Upper lobe of left lung (tissue), 6 donors: ENCODE results near the gene P4HA1. TPM values are rescaled to one million over a fixed set of nuclear protein-coding genes. Genes with fewer than 3 reads are reported as not detected.
"Not testable (repeated sequence)": the region's sequence is repeated elsewhere in the genome, so short reads cannot be mapped to it uniquely, and the experiment has no call there.

Source experiments
- ATAC-seq, 2 donors: fragments of 200-7000 bp; cut with Tn5 transposase; one replicate each; pipeline ENCODE4 v1.9.1; 2022; ENCODE audit warnings: mild to moderate bottlenecking in 2 of 2, moderate library complexity in 2 of 2; ENCODE audit not compliant: low FRiP score in 2 of 2
- DNase-seq, 2 donors: peaks; one replicate each; pipeline ENCODE4 v3.0.0-alpha.2; 2019 to 2020
- H3K27ac ChIP-seq, 4 donors: fragments of 200-600 bp; sonication (generic); one replicate each; pipeline ENCODE4 v1.5.1; 2016 to 2019
- H3K27me3 ChIP-seq, 4 donors: fragments of 200-600 bp; sonication (generic); one replicate each; pipeline ENCODE4 v1.5.1; 2017 to 2019
- H3K36me3 ChIP-seq, 4 donors: fragments of 200-600 bp; sonication (generic); one replicate each; pipeline ENCODE4 v1.5.1; 2016 to 2019
- H3K4me1 ChIP-seq, 4 donors: fragments of 200-600 bp; sonication (generic); one replicate each; pipeline ENCODE4 v1.5.1; 2018 to 2019
- H3K4me3 ChIP-seq, 4 donors: fragments of 200-600 bp; sonication (generic); one replicate each; pipeline ENCODE4 v1.5.1; 2017 to 2019; ENCODE audit warnings: mild to moderate bottlenecking in 2 of 4, moderate library complexity in 1 of 4
- H3K9me3 ChIP-seq, 4 donors: fragments of 200-600 bp; sonication (generic); one replicate each; pipeline ENCODE4 v1.5.1; 2018 to 2019
- CTCF ChIP-seq, 6 experiments: fragments of 450-650 bp in 4 of 6; fragments of 200-600 bp in 2 of 6; sonication (generic) in 2 of 6; IDR thresholded peaks; one replicate each; pipeline ENCODE4 v1.5.1; 2016 to 2019; ENCODE audit warnings: antibody characterized with exemption in 6 of 6
- EP300 ChIP-seq, 4 donors: sonication (generic); formaldehyde crosslinking; IDR thresholded peaks; one replicate each; pipeline ENCODE4 v1.5.1; 2017; ENCODE audit warnings: antibody characterized with exemption in 4 of 4, control low read depth in 2 of 4
- POLR2A ChIP-seq, 4 donors: fragments of 450-650 bp; IDR thresholded peaks; one replicate each; pipeline ENCODE4 v1.5.1; 2016 to 2017; ENCODE audit warnings: antibody characterized with exemption in 4 of 4, mild to moderate bottlenecking in 2 of 4
- POLR2AphosphoS5 ChIP-seq, 2 donors: sonication (generic); formaldehyde crosslinking; IDR thresholded peaks; one replicate each; pipeline ENCODE4 v1.5.1; 2017; ENCODE audit warnings: antibody characterized with exemption in 2 of 2
- WGBS, 2 donors: methylation state at CpG; one replicate each; pipeline ENCODE4 v1.1.5; 2017 to 2018; 5-methylcytosine and 5-hydroxymethylcytosine counted together
- total RNA-seq, 6 donors: library from RNA; depleted of rRNA in 4 of 6; stranded (reverse); fragments of >200 nt in 4 of 6; gene quantifications; one replicate each; pipeline versions ENCODE4 v1.1.0 to v1.2.1, GENCODE V29; 2016 to 2021
- donor health status: DM: no; HTN: no; CAD: no; lungs with moderate emphysema.
- donor health status: DM: no; HTN: yes; CAD: no; lungs with severe emphysema.

P4HA1 gene
- total RNA-seq, 6 donors from 2014 or later: 13.4 to 50.0 (median 29.5) TPM

GRCh38 chr10:73119457-73119856, 22.8 kb upstream of the P4HA1 start:
- 64 to 67% methylated on average over 1 of the region's 1 CpG for WGBS, 2 donors
- no peak for ATAC-seq
- no peak for DNase-seq
- Histone ChIP-seq H3K27me3 (no peaks in the 10 kb centered on the region), H3K36me3 (peaks cover 0 to 48% (median 4%) of the 10 kb centered on the region in 4 donors), H3K4me1 (peaks cover 0 to 4% (median 0%) of the 10 kb centered on the region in 4 donors), H3K27ac (no peak overlapping the region), H3K4me3 (no peak overlapping the region), H3K9me3 (no peaks in the 10 kb centered on the region)
- TF ChIP-seq CTCF (IDR thresholded peaks at IDR 0.05) (no peak), EP300 (IDR thresholded peaks at IDR 0.05) (no peak), POLR2AphosphoS5 (IDR thresholded peaks at IDR 0.05) (no peak), POLR2A (IDR thresholded peaks at IDR 0.05) (no peak)

GRCh38 chr10:73117976-73118743, 21.5 kb upstream of the P4HA1 start:
- H3K36me3 ChIP-seq: peaks cover 0 to 35% (median 0%) of the 10 kb centered on the region in 4 donors
- H3K4me3 ChIP-seq: no peak overlapping the region
- no peaks in the 10 kb centered on the region for H3K9me3 ChIP-seq
- DNase-seq (no peak), ATAC-seq (no peak)
- no peaks in the 10 kb centered on the region for H3K27me3 ChIP-seq
- WGBS, 2 donors: 52 to 65% methylated on average over 5 of the region's 5 CpGs
- peak overlapping the region in 3 of 4 donors; percentile 32 to 57 (median 37) for H3K27ac ChIP-seq
- H3K4me1 ChIP-seq: peaks cover 0 to 4% (median 0%) of the 10 kb centered on the region in 4 donors
- TF ChIP-seq EP300 (IDR thresholded peaks at IDR 0.05): no peak
- no peak for TF ChIP-seq POLR2A (IDR thresholded peaks at IDR 0.05)
- no peak for TF ChIP-seq POLR2AphosphoS5 (IDR thresholded peaks at IDR 0.05)
- no peak for TF ChIP-seq CTCF (IDR thresholded peaks at IDR 0.05)

- no peak for TF ChIP-seq CTCF (IDR thresholded peaks at IDR 0.05)
Observed at GRCh38 chr10:73116017-73116416, 19.4 kb upstream of the P4HA1 start.

GRCh38 chr10:73113551-73113950, 16.9 kb upstream of the P4HA1 start:
- Histone ChIP-seq H3K27ac (no peak overlapping the region), H3K4me1 (peaks cover 0 to 8% (median 5%) of the 10 kb centered on the region in 4 donors), H3K9me3 (no peaks in the 10 kb centered on the region), H3K4me3 (no peak overlapping the region), H3K27me3 (no peaks in the 10 kb centered on the region), H3K36me3 (peaks cover 0 to 9% (median 0%) of the 10 kb centered on the region in 4 donors)
- no peak for ATAC-seq
- DNase-seq: no peak
- 60 to 84% methylated on average over 1 of the region's 1 CpG for WGBS, 2 donors
- TF ChIP-seq POLR2AphosphoS5 (IDR thresholded peaks at IDR 0.05): no peak
- no peak for TF ChIP-seq POLR2A (IDR thresholded peaks at IDR 0.05)

More at GRCh38 chr10:73116017-73116416, 19.4 kb upstream of the P4HA1 start:
- Histone ChIP-seq H3K27me3 (no peaks in the 10 kb centered on the region), H3K9me3 (no peaks in the 10 kb centered on the region), H3K27ac (no peak overlapping the region), H3K4me3 (no peak overlapping the region), H3K36me3 (peaks cover 0 to 27% (median 0%) of the 10 kb centered on the region in 4 donors), H3K4me1 (peaks cover 0 to 5% (median 3%) of the 10 kb centered on the region in 4 donors)
- 95 to 100% methylated on average over 1 of the region's 1 CpG for WGBS, 2 donors
- ATAC-seq (no peak), DNase-seq (no peak)

- not testable (repeated sequence) for H3K4me1 ChIP-seq, H3K27ac ChIP-seq, H3K9me3 ChIP-seq, ATAC-seq, DNase-seq, H3K4me3 ChIP-seq, H3K27me3 ChIP-seq, H3K36me3 ChIP-seq
- 96 to 98% methylated on average over 13 of the region's 13 CpGs for WGBS, 2 donors
Observed at GRCh38 chr10:73112032-73112431, 15.4 kb upstream of the P4HA1 start.
